SK-N-MC (cell line): Measurements from ENCODE around the gene PLXDC1.
"Not testable (repeated sequence)": the region's sequence is repeated elsewhere in the genome, so short reads cannot be mapped to it uniquely, and the experiment has no call there.

Source experiments
- DNase-seq: peaks from one replicate; pipeline ENCODE4 v3.0.0-alpha.2; 2011; ENCODE audit warnings: low read depth, low spot score
- H3K27ac ChIP-seq: fragments of 200-600 bp; sonication (generic); 2 replicates; pipeline ENCODE4 v1.5.1; 2016; ENCODE audit warnings: mixed run types
- H3K36me3 ChIP-seq: fragments of 200-600 bp; sonication (generic); 2 replicates; pipeline ENCODE4 v1.6.1; 2017; ENCODE audit warnings: antibody characterized with exemption, low read length, mixed read lengths; ENCODE audit not compliant: insufficient read depth
- H3K4me3 ChIP-seq: fragments of 200-600 bp; sonication (generic); 2 replicates; pipeline ENCODE4 v1.5.1; 2016
- H3K9ac ChIP-seq: fragments of 200-600 bp; sonication (generic); 2 replicates; pipeline ENCODE4 v1.8.0; 2017; ENCODE audit warnings: mixed run types, mixed read lengths; ENCODE audit not compliant: insufficient read length
- H3K9me3 ChIP-seq: fragments of 200-600 bp; sonication (generic); 2 replicates; pipeline ENCODE4 v1.6.1; 2017; ENCODE audit warnings: low read depth, mild to moderate bottlenecking, antibody characterized with exemption, low read length, moderate library complexity, mixed read lengths
- EZH2 ChIP-seq: fragments of 200-600 bp; sonication (generic); IDR thresholded peaks from one replicate; pipeline ENCODE4 v1.6.1; 2017; ENCODE audit warnings: antibody characterized with exemption
- FOXP2 ChIP-seq: optimal IDR thresholded peaks from 2 replicates; pipeline ENCODE3; 2011; ENCODE audit warnings: mild to moderate bottlenecking, moderate library complexity; ENCODE audit not compliant: insufficient read depth; ENCODE audit errors: extremely low read length, control extremely low read depth
- POLR2AphosphoS5 ChIP-seq: IDR thresholded peaks from 2 replicates; pipeline ENCODE4 v1.6.1; 2012; ENCODE audit warnings: mild to moderate bottlenecking, low read depth, low read length, borderline replicate concordance

The PLXDC1 gene

GRCh38 chr17:39131616-39132015 lies 19.8 kb downstream of the PLXDC1 start:
- DNase-seq = no peak
- Histone ChIP-seq H3K4me3 (no peak overlapping the region; the same call in 1 of the 2 replicates), H3K36me3 (no peaks in the 10 kb centered on the region), H3K27ac (peak overlapping the region; percentile 27; the same call in 1 of the 2 replicates), H3K9me3 (no peaks in the 10 kb centered on the region), H3K9ac (no peak overlapping the region)
- no peak for TF ChIP-seq POLR2AphosphoS5
- no peak for TF ChIP-seq FOXP2
- no peak for TF ChIP-seq EZH2

DNA sequence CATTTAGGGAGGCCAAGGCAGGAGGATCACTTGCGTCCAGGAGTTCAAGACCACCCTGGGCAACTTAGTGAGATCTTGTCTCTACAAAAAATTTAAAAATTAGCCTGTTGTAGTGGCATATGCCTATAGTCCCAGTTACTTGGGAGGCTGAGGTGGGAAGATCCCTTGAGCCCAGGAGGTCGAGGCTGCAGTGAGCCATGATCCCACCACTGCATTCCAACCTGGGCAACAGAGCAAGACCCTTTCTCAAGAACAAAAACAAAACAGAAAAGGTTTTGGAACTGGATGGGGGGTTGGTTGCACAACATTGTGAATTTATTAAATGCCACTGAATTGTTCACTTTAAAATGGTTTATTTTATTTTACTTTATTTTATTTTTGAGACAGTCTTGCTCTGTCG lies 21.2 kb downstream of the PLXDC1 start:
- H3K4me3 ChIP-seq = no peak overlapping the region
- no peak for TF ChIP-seq POLR2AphosphoS5
- no peak for TF ChIP-seq EZH2
- TF ChIP-seq FOXP2 = no peak
- H3K9me3 ChIP-seq = no peaks in the 10 kb centered on the region
- H3K9ac ChIP-seq = no peak overlapping the region
- no peak for DNase-seq
- no peaks in the 10 kb centered on the region for H3K36me3 ChIP-seq
- H3K27ac ChIP-seq = no peak overlapping the region

DNA sequence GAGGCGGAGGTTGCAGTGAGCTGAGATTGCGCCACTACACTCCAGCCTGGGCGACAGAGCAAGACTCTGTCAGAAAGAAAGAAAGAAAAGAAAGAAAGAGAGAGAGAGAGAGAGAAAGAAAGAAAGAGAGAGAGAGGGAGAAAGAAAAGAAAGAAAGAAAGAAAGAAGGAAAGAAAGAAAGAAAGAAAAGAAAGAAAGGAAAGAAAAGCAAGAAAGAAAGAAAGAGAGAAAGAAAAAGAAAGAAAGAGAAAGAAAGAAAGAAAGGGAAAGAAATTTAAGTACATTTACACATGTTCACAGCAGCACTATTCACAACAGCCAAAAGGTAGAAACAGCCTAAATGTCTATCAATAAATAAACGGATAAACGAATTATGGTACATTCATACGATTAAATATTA lies 21.9 kb downstream of the PLXDC1 start:
- H3K9ac ChIP-seq, H3K9me3 ChIP-seq, H3K27ac ChIP-seq, DNase-seq, H3K4me3 ChIP-seq, H3K36me3 ChIP-seq: not testable (repeated sequence)

GRCh38 chr17:39126436-39126835 lies 25.0 kb downstream of the PLXDC1 start:
- Histone ChIP-seq H3K4me3 (no peak overlapping the region), H3K27ac (no peak overlapping the region), H3K36me3 (no peaks in the 10 kb centered on the region), H3K9ac (no peak overlapping the region), H3K9me3 (no peaks in the 10 kb centered on the region)
- no peak for DNase-seq
- TF ChIP-seq POLR2AphosphoS5 = no peak
- no peak for TF ChIP-seq EZH2

DNA sequence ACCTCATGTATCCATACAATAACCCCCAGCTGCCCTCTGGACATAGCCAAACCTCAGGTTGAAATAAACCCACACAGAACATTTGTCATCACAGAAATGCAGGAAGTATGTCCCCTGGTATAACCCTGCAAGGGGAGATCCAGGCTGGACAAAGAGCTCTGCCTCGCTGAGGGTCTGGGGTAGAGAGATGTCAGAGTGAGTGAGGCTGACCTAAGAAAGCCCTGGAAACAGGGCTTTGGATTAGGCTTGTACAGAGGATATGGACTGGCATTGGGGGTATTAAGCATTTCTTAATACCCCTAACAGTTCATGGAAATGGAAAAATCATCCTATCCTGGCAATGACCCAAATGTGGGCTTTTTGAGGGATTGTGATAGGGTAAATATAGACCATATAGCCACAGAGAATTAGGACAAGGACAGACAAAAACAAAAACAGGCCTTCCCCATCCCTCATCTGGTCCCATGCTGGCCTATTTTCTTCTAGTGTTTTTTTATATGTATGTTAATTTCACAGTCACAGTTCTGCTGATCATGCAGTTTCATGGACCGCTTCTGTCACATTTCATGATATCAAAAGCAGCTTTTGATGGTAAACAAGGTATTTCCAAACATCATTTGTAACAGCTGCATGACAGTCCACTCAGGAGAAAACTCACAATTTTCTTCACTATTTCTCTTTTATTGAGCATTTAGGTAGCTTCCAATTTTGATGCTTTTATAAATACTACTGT lies 26.1 kb downstream of the PLXDC1 start:
- no peak overlapping the region for H3K9ac ChIP-seq
- no peak overlapping the region for H3K27ac ChIP-seq
- DNase-seq = no peak
- H3K4me3 ChIP-seq = no peak overlapping the region
- H3K9me3 ChIP-seq = no peaks in the 10 kb centered on the region
- TF ChIP-seq EZH2 (no peak), POLR2AphosphoS5 (no peak), FOXP2 (no peak)
- no peaks in the 10 kb centered on the region for H3K36me3 ChIP-seq

- no peak for DNase-seq
- TF ChIP-seq POLR2AphosphoS5 (no peak), FOXP2 (no peak), EZH2 (no peak)
- no peak overlapping the region for H3K27ac ChIP-seq
- no peak overlapping the region for H3K4me3 ChIP-seq
- H3K36me3 ChIP-seq = no peaks in the 10 kb centered on the region
- H3K9me3 ChIP-seq = no peaks in the 10 kb centered on the region
- H3K9ac ChIP-seq = no peak overlapping the region
Measured at GRCh38 chr17:39123627-39124026, 27.8 kb downstream of the PLXDC1 start.

DNA sequence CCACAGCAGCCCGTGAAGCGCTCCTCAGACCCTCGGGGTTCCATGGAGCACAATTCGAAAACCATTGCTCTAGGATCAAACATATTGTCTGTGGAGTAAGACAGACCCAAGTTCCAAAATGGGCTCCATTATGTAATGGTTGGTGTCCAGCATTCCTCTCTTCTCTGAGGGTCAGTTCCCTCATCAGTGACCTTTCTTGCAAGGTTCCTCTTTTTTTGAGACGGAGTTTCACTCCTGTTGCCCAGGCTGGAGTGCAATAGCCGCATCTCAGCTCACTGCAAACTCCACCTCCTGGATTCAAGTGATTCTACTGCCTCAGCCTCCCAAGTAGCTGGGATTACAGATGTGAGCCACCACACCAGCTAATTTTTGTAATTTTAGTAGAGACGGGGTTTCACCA lies 28.4 kb downstream of the PLXDC1 start:
- H3K9me3 ChIP-seq = no peaks in the 10 kb centered on the region
- no peak overlapping the region for H3K27ac ChIP-seq
- TF ChIP-seq FOXP2 (no peak), POLR2AphosphoS5 (no peak), EZH2 (no peak)
- no peaks in the 10 kb centered on the region for H3K36me3 ChIP-seq
- H3K4me3 ChIP-seq = no peak overlapping the region
- DNase-seq = no peak
- no peak overlapping the region for H3K9ac ChIP-seq

DNA sequence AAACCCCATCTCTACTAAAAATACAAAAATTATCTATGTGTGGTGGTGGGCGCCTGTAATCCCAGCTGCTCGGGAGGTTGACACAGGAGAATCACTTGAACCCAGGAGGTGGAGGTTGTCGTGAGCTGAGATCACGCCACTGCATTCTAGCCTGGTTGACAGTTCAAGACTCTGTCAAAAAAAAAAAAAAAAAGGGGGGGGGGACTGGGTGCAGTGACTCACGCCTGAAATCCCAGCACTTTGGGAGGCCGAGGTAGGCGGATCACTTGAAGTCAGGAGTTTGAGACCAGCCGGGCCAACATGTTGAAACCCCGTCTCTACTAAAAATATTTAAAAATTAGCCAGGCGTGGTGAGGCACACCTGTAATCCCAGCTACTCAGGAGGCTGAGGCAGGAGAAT lies 29.5 kb downstream of the PLXDC1 start:
- H3K4me3 ChIP-seq, H3K27ac ChIP-seq, DNase-seq, H3K36me3 ChIP-seq, H3K9ac ChIP-seq, H3K9me3 ChIP-seq: not testable (repeated sequence)

GRCh38 chr17:39118674-39119419 lies 32.6 kb downstream of the PLXDC1 start:
- no peak for TF ChIP-seq POLR2AphosphoS5
- TF ChIP-seq FOXP2 = no peak
- no peak for TF ChIP-seq EZH2
- no peaks in the 10 kb centered on the region for H3K36me3 ChIP-seq
- no peak overlapping the region for H3K4me3 ChIP-seq
- H3K9ac ChIP-seq = no peak overlapping the region
- H3K27ac ChIP-seq = no peak overlapping the region
- DNase-seq = no peak
- H3K9me3 ChIP-seq = no peaks in the 10 kb centered on the region
